AG09319 (cell line): Measurements from ENCODE around the gene PC.
"Not testable (repeated sequence)": the region's sequence is repeated elsewhere in the genome, so short reads cannot be mapped to it uniquely, and the experiment has no call there.

Experiments
- DNase-seq: peaks from one replicate; pipeline ENCODE4 v3.0.0-alpha.2; 2010; ENCODE audit warnings: low read depth; ENCODE audit errors: extremely low read depth
- CTCF ChIP-seq: IDR thresholded peaks from 2 replicates; pipeline ENCODE4 v1.5.1; 2011; ENCODE audit warnings: low read depth, mild to moderate bottlenecking, inconsistent platforms, low read length, moderate library complexity

PC gene

GRCh38 chr11:66970371-66970806 lies 12.2 kb upstream of the PC start:
- TF ChIP-seq CTCF = no peak
- DNase-seq = no peak

- DNase-seq = peak; percentile 95
- TF ChIP-seq CTCF = no peak
These were observed 11.5 kb upstream of the PC start for GRCh38 chr11:66969584-66970225.

- no peak for DNase-seq
- no peak for TF ChIP-seq CTCF
These were observed 9.7 kb upstream of the PC start for GRCh38 chr11:66967670-66968425.

- TF ChIP-seq CTCF = no peak
- no peak for DNase-seq
These were observed 8.2 kb upstream of the PC start for GRCh38 chr11:66966351-66966750.

GRCh38 chr11:66964495-66964894 lies 6.3 kb upstream of the PC start:
- no peak for TF ChIP-seq CTCF
- DNase-seq = no peak

GRCh38 chr11:66962801-66963200 lies 4.6 kb upstream of the PC start:
- DNase-seq = no peak
- no peak for TF ChIP-seq CTCF

GRCh38 chr11:66962247-66962646 lies 4.1 kb upstream of the PC start:
- no peak for TF ChIP-seq CTCF
- DNase-seq = no peak

- DNase-seq = not testable (repeated sequence)
These were observed 3.6 kb upstream of the PC start for GRCh38 chr11:66961691-66962213.
